Tibial artery (tissue), 4 donors: ENCODE data around the gene GTF2I.

Experiments used
- DNase-seq, 2 donors: peaks; one replicate each; pipeline ENCODE4 v3.0.0-alpha.2; 2019
- H3K27ac ChIP-seq, 2 donors: fragments of 200-600 bp; sonication (generic) in 1 of 2; 1 replicate in 1 of 2; 2 replicates in 1 of 2; pipeline ENCODE4 v1.5.1; 2018 to 2019; ENCODE audit warnings: mild to moderate bottlenecking in 1 of 2
- H3K27me3 ChIP-seq, 2 donors: fragments of 200-600 bp; sonication (generic) in 1 of 2; one replicate each; pipeline versions ENCODE4 v1.5.1 to v1.6.0; 2016 to 2019
- H3K36me3 ChIP-seq, 3 donors: fragments of 200-600 bp; sonication (generic) in 2 of 3; one replicate each; pipeline ENCODE4 v1.5.1; 2016 to 2019; ENCODE audit warnings: mild to moderate bottlenecking in 2 of 3
- H3K4me1 ChIP-seq, 4 donors: fragments of 200-600 bp; sonication (generic) in 2 of 4; 1 replicate in 3 of 4; 2 replicates in 1 of 4; pipeline ENCODE4 v1.5.1; 2016 to 2019
- H3K4me3 ChIP-seq, 2 donors: fragments of 200-600 bp; sonication (generic) in 1 of 2; 1 replicate in 1 of 2; 2 replicates in 1 of 2; pipeline ENCODE4 v1.5.1; 2018 to 2019; ENCODE audit warnings: mild to moderate bottlenecking in 2 of 2
- H3K9me3 ChIP-seq, 3 donors: fragments of 200-600 bp; sonication (generic) in 1 of 3; one replicate each; pipeline ENCODE4 v1.5.1; 2016 to 2019
- intact Hi-C: fragments of 100-400 bp; cut with DNase I; formaldehyde crosslinking; loops from one replicate; pipeline ENCODE4 v1.15.0; 2023; ENCODE audit warnings: low total_unique reads
- TF ChIP-seq, protein P1 (sequence below), 2 experiments: fragments of 200-600 bp in 1 of 2; fragments of 450-650 bp in 1 of 2; IDR thresholded peaks; one replicate each; pipeline ENCODE4 v1.5.1; 2017 to 2019; ENCODE audit warnings: antibody characterized with exemption in 2 of 2, mild to moderate bottlenecking in 1 of 2, moderate library complexity in 1 of 2

Gene GTF2I

DNA sequence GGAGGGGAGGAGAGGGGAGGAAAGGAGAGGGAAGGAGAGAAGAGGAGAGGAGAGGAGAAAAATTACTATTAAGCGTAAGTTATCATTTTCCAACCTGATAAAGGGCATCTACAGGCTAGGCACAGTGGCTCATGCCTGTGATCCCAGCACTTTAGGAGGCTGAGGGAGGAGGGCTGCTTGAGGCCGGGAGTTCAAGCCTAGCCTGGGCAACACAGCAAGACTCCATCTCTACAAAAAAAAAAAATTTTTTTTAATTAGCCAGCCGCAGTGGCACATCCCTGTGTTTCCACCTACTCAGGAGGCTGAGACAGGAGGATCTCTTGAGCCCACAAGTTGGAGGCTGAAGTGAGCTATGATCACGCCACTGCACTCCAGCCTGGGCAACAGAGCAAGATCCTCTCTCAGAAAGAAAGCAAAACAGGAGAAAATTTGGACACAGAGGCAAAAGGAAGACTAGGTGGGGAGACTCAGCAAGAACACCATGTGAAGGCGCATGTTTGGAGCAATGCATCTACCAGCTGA is 35.2 kb upstream of the GTF2I start:
- H3K4me3 ChIP-seq, result no peak overlapping the region
- TF ChIP-seq, protein P1, sequence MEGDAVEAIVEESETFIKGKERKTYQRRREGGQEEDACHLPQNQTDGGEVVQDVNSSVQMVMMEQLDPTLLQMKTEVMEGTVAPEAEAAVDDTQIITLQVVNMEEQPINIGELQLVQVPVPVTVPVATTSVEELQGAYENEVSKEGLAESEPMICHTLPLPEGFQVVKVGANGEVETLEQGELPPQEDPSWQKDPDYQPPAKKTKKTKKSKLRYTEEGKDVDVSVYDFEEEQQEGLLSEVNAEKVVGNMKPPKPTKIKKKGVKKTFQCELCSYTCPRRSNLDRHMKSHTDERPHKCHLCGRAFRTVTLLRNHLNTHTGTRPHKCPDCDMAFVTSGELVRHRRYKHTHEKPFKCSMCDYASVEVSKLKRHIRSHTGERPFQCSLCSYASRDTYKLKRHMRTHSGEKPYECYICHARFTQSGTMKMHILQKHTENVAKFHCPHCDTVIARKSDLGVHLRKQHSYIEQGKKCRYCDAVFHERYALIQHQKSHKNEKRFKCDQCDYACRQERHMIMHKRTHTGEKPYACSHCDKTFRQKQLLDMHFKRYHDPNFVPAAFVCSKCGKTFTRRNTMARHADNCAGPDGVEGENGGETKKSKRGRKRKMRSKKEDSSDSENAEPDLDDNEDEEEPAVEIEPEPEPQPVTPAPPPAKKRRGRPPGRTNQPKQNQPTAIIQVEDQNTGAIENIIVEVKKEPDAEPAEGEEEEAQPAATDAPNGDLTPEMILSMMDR (IDR thresholded peaks at IDR 0.05), result no peak
- H3K9me3 ChIP-seq, result no peaks in the 10 kb centered on the region
- H3K27ac ChIP-seq, result no peak overlapping the region
- peaks cover 0 to 13% (median 4%) of the 10 kb centered on the region in 4 donors for H3K4me1 ChIP-seq
- DNase-seq, result no peak
- H3K27me3 ChIP-seq, result no peaks in the 10 kb centered on the region
- no peaks in the 10 kb centered on the region for H3K36me3 ChIP-seq
- intact Hi-C loops, result no loop called here

DNA sequence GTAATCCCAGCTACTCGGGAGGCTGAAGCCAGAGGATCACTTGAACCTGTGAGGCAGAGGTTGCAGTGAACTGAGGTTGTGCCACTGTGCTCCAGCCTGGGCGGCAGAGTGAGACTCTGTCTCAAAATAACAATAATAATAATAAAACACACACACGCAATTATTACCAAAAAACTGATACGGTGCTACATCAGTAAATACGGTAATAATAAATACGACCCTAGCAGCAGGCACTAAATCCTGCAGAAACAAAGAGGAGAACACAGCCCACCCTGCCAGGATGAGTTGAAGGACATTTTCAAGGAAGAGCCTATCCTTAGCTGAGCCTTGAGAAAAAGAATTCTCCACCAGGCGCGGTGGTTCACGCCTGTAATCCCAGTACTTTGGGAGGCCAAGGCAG is 34.4 kb upstream of the GTF2I start:
- peaks cover 0 to 18% (median 6%) of the 10 kb centered on the region in 4 donors for H3K4me1 ChIP-seq
- H3K27me3 ChIP-seq, result no peaks in the 10 kb centered on the region
- no peaks in the 10 kb centered on the region for H3K9me3 ChIP-seq
- TF ChIP-seq, protein P1 (IDR thresholded peaks at IDR 0.05), result no peak
- H3K36me3 ChIP-seq, result no peaks in the 10 kb centered on the region
- no peak for DNase-seq
- H3K4me3 ChIP-seq, result no peak overlapping the region
- no peak overlapping the region for H3K27ac ChIP-seq
- intact Hi-C loops, result no loop called here

DNA sequence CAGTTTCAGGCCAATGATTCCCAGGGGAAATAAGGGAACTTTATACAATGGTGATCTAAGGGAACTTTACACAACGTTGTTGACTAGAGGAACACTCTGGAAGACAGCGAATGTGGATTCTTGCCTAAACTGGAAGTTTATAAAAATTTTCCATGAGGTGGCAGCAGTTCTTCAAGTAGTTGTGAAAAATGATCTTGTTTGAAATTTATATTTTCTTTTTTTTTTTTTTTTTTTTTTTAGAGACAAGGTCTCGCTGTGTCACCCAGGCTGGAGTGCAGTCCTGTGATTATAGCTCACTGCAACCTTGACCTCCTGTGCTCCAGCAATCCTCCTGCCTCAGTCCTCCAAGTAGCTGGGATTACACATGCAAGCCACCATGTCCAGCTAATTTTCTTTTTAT is 32.1 kb upstream of the GTF2I start:
- Histone ChIP-seq H3K4me1 (peaks cover 0 to 23% (median 8%) of the 10 kb centered on the region in 4 donors), H3K9me3 (no peaks in the 10 kb centered on the region), H3K27ac (peak overlapping the region in 1 of 2 donors; percentile 33), H3K27me3 (no peaks in the 10 kb centered on the region), H3K4me3 (no peak overlapping the region), H3K36me3 (no peaks in the 10 kb centered on the region)
- DNase-seq, result no peak
- intact Hi-C loops, result no loop called here
- TF ChIP-seq, protein P1 (IDR thresholded peaks at IDR 0.05), result peak; percentile 12 to 20

DNA sequence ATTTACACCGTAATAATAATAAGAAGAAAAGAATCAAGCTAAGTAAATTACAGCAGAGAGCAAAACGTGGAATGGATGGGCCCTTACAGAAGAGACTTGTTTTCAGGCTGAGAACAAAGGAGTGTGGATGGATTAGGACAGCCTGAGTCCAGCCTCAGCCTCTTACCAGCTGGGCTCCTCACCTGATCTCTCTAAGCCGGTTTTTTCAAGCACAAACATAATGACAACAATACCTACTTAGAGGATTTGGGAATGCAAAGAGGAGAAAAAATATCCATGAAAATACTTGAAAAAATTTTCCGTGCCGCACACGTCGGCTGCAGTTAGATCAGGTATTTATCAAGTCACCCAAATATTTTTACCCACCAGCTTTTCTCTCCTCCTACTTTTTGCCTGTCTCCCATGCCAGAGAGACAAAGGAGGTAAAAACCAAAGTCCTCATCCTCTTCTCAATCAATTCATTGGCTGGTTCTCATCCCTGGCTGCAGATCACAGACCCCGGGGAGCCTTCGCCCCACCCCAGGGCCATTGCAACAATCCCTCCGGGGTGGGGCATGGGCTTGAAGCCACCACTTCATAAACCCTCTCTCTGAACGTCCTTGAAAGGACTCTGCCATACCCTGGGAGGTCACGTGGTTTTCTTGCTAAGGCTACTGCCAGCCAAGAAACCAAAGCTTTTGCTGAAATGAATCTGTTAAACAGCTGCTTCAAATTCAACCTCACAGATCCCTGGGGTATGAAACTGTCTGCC is 29.7 kb upstream of the GTF2I start:
- Histone ChIP-seq H3K36me3 (no peaks in the 10 kb centered on the region), H3K9me3 (no peaks in the 10 kb centered on the region), H3K27ac (no peak overlapping the region), H3K27me3 (no peaks in the 10 kb centered on the region), H3K4me1 (peaks cover 0 to 23% (median 8%) of the 10 kb centered on the region in 4 donors), H3K4me3 (no peak overlapping the region)
- DNase-seq, result no peak
- TF ChIP-seq, protein P1 (IDR thresholded peaks at IDR 0.05), result no peak
- intact Hi-C loops, result no loop called here

DNA sequence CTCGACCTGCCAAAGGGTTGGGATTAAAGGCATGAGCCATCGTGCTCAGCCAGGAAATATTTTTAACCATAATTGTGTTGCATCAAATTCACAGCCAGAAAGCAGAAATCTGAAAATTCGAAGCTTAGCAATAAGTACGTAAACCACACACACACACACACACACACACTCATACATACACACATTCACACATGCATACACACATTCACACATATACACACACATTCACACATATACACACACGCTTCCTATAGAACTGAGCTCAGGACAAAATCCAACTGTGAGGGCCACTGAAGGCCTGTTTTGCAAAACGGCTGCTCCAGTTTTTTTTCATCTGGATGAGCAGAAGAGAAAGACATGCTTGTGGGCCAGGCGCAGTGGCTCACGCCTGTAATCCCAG is 25.0 kb upstream of the GTF2I start:
- H3K27ac ChIP-seq, result no peak overlapping the region
- no peak for DNase-seq

More for the DNA sequence above, 25.0 kb upstream of the GTF2I start:
- intact Hi-C loops, result no loop called here
- Histone ChIP-seq H3K9me3 (no peaks in the 10 kb centered on the region), H3K36me3 (no peaks in the 10 kb centered on the region), H3K27me3 (no peaks in the 10 kb centered on the region), H3K4me1 (peaks cover 0 to 25% (median 18%) of the 10 kb centered on the region in 4 donors), H3K4me3 (no peak overlapping the region)
- TF ChIP-seq, protein P1 (IDR thresholded peaks at IDR 0.05), result no peak
